Omental fat pad (tissue), 4 donors: Measurements from ENCODE around the gene UBR2. TPM values are rescaled to one million over a fixed set of nuclear protein-coding genes. Genes with fewer than 3 reads are reported as not detected.

ENCODE experiments used
- ATAC-seq: fragments of 150-250 bp; one replicate; pipeline ENCODE4 v1.9.1; 2016; ENCODE audit warnings: mild to moderate bottlenecking, moderate library complexity; ENCODE audit not compliant: low FRiP score
- DNase-seq: peaks from one replicate; pipeline ENCODE4 v3.0.0-alpha.2; 2019; ENCODE audit warnings: low spot score
- total RNA-seq, 4 donors: library from RNA; depleted of rRNA; stranded (reverse); fragments of >200 nt; gene quantifications; one replicate each; pipeline ENCODE4 v1.1.0, GENCODE V29; 2016
- TF ChIP-seq, protein P1 (sequence below), 3 donors: fragments of 450-650 bp; IDR thresholded peaks; one replicate each; pipeline ENCODE4 v1.5.1; 2016 to 2017; ENCODE audit warnings: antibody characterized with exemption in 3 of 3, mild to moderate bottlenecking in 3 of 3, moderate library complexity in 2 of 3

The UBR2 gene
- total RNA-seq, 4 donors from 2014 or later, result 20.8 to 42.9 (median 26.6) TPM

DNA sequence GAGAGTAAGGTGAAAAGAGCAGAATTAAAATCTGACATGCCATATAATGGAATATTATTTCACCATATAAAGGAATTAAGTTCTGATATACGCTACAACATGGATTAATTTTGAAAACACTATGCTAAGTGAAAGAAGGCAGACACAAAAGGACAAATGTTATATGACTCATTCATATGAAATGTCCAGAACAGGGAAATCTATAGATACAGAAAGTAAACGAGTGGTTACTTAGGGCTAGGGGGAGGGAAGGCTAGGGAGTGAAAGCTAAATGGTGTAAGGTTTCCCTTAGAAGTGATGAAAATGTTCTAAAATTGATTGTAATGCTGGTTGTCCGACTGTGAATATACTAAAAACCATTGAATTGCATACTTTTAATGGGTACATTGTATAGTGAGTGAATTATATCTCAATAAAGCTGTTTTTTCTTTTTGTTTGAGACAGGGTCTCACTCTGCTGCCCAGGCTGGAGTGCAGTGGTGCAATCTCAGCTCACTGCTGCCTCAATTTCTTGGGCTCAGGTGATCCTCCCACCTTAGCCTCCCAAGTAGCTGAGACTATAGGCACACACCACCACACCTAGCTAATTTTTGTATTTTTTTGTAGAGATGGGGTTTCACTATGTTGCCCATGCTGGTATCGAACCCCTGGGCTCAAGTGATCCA is 150.4 kb downstream of the UBR2 start:
- ATAC-seq (no peak), DNase-seq (no peak)
- TF ChIP-seq, protein P1, sequence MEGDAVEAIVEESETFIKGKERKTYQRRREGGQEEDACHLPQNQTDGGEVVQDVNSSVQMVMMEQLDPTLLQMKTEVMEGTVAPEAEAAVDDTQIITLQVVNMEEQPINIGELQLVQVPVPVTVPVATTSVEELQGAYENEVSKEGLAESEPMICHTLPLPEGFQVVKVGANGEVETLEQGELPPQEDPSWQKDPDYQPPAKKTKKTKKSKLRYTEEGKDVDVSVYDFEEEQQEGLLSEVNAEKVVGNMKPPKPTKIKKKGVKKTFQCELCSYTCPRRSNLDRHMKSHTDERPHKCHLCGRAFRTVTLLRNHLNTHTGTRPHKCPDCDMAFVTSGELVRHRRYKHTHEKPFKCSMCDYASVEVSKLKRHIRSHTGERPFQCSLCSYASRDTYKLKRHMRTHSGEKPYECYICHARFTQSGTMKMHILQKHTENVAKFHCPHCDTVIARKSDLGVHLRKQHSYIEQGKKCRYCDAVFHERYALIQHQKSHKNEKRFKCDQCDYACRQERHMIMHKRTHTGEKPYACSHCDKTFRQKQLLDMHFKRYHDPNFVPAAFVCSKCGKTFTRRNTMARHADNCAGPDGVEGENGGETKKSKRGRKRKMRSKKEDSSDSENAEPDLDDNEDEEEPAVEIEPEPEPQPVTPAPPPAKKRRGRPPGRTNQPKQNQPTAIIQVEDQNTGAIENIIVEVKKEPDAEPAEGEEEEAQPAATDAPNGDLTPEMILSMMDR (IDR thresholded peaks at IDR 0.05), result no peak

DNA sequence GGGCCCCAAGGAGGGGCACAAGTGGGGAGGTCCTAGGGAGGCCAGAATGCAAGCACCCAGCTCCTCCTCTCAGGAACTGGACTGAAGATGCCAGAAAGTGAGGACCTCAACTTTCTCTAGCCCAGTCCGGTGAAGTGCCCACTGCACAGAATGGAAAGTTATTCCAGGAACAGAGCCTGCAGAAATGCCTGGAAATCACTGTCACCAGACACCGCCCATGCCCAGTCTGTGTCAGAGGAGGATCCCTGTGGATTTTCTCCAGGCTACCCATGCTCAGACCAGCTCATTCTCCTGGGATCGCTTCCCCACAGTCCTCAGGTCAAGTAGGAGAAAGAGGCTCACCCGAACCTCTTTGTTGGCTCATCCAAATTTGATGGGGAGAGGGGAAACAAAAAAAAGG is 152.0 kb downstream of the UBR2 start:
- TF ChIP-seq, protein P1 (IDR thresholded peaks at IDR 0.05), result no peak
- ATAC-seq, result no peak
- no peak for DNase-seq

DNA sequence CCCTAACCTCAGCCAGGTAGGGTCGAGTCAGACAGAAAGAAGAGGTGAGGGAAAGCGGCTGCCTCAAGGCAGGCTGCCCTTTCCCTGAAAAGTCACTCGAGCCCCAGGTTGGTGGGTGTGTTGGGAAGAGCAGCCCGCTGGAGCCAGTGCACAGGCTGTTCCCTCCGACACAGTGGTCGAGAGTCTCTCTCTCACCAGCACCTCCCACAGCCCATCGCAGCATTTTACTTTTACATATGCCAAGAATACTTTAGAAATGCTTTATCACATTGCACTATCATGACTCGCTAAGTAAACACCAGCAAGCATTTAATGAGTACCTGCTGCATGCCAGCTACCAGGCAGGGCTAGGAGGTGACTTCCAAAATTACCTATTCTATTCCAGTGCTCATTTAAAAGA is 156.9 kb downstream of the UBR2 start:
- no peak for DNase-seq
- TF ChIP-seq, protein P1 (IDR thresholded peaks at IDR 0.05), result no peak
- no peak for ATAC-seq

DNA sequence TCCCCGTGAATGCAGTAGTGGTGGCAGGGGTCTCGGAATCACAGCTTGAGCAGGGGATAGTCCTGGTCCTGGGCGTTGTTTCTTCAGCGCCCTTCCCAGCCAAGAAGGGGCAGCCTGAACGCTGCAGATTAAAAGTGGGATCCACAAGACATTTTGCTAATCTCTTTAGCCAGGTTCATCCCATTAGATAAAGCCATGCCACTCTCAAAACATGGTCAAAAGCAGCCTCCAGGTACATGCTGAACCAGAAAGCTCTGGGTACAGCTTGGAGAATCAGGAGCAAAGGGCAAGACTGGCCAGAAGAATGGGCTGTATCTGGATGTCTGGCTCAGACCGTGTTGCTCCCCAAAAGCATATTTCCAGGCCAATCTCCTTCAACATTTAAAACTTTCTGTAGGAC is 158.7 kb downstream of the UBR2 start, which contains the start of gene PRPH2:
Gene PRPH2 (minus strand): TSS at position 101 of the 400 bp plus-strand sequence. CDS start 263 bp downstream, outside the sequence.
- DNase-seq (no peak), ATAC-seq (no peak)
- TF ChIP-seq, protein P1 (IDR thresholded peaks at IDR 0.05), result no peak

DNA sequence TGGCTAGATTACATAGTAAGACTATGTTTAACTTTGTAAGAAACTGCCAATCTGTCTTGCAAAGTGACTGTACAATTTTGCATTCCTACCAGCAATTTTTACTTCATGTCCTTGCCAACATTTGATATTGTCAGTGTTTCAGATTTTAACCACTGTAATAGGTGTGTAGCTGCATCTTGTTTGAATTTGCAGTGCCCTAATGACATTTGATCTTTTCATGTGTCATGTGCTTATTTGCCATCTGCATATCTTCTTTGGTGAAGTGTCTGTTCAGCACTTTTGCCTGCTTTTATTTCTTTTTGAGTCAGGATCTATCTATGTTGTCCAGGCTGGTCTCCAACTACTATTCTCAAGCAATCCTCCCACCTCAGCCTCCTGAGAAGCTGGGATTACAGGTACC is 161.0 kb downstream of the UBR2 start:
- DNase-seq (no peak), ATAC-seq (no peak)
- TF ChIP-seq, protein P1 (IDR thresholded peaks at IDR 0.05), result no peak

DNA sequence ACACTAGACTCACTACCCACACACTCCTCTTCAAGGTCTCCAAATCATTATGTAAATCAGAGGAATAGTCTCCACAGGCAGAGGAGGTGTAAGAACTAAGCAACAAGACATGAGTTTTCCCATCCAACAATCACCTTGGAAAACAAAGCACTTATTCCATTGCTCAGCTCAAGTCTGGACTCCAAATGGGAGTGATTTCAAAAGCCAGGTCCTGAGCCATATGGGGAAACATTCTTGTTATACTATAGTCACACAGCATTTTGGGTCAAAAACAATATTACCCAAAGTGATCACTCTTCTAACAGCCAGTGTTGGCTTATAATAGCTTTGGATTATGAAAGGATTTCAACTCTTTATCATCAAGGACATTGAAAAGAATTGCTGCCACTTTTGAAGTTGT is 162.2 kb downstream of the UBR2 start:
- ATAC-seq (no peak), DNase-seq (no peak)
- TF ChIP-seq, protein P1 (IDR thresholded peaks at IDR 0.05), result no peak

DNA sequence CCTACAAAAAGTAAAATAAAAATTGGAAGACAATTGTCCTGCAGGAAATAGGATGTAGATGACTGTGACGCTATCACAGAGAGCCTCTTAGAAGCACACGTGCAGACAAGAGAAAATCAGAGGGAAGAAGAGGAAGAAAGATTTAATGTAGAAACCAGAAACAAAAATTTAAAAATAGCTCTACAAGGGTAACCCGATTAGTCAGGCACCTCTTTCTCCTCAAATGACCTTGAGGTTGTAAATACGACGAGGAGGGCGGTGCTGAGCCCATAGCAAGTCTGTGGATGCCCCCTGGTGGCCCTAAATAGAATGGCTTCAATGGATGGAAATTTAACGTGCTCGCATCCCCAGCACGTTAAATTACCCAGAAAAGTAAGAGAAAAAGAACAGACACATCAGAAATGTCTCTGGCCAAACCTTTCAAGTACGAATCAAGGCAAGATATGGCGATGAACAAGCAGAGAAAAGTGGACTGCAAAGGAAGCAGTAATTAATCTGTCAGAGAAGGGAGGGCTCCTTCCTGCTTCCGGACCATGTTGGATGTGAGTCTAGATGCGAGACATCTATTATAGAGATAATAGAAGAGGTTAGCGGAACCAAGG is 162.8 kb downstream of the UBR2 start:
- TF ChIP-seq, protein P1 (IDR thresholded peaks at IDR 0.05), result peak in 2 of 3 donors; percentile 80 to 92
- peak; percentile 53 for DNase-seq
- ATAC-seq, result peak; percentile 95
